HFF-Myc (cell line): ENCODE results near the gene RAN.

Experiments used
- DNase-seq: peaks from one replicate; pipeline ENCODE4 v3.0.0-alpha.2; 2011; ENCODE audit warnings: low read depth; ENCODE audit errors: extremely low read depth
- H3K4me3 ChIP-seq: replicated peaks from 2 replicates; pipeline ENCODE4 v1.5.1; 2011; ENCODE audit warnings: low read depth, mild to moderate bottlenecking, control low read depth, low read length
- TF ChIP-seq, protein P1 (sequence below): IDR thresholded peaks from 2 replicates; pipeline ENCODE4 v1.5.1; 2012; ENCODE audit warnings: mild to moderate bottlenecking, low read depth, low read length, control low read depth; ENCODE audit errors: missing control alignments

The RAN gene

DNA sequence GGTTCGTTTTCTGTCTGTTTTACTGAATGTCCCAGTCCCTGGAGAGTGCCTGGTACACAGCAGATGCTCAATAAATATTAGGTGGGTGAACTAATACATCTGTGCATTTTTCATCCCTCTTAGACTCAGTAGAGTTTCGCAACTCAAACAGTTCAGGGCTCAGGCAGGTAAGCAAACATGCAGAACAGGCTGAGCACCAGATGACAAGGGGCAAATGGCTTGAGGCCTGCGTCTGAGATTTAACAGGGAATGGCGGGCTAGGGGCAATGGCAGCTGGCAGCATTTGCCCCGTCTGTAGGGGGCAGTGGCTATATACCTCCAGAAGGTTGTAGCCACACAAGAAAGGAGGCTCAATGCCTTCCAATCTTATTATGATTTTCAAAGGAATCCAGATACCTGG lies 8.6 kb upstream of the RAN start:
- DNase-seq = no peak
- TF ChIP-seq, protein P1, sequence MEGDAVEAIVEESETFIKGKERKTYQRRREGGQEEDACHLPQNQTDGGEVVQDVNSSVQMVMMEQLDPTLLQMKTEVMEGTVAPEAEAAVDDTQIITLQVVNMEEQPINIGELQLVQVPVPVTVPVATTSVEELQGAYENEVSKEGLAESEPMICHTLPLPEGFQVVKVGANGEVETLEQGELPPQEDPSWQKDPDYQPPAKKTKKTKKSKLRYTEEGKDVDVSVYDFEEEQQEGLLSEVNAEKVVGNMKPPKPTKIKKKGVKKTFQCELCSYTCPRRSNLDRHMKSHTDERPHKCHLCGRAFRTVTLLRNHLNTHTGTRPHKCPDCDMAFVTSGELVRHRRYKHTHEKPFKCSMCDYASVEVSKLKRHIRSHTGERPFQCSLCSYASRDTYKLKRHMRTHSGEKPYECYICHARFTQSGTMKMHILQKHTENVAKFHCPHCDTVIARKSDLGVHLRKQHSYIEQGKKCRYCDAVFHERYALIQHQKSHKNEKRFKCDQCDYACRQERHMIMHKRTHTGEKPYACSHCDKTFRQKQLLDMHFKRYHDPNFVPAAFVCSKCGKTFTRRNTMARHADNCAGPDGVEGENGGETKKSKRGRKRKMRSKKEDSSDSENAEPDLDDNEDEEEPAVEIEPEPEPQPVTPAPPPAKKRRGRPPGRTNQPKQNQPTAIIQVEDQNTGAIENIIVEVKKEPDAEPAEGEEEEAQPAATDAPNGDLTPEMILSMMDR = no peak
- no peak overlapping the region for H3K4me3 ChIP-seq

DNA sequence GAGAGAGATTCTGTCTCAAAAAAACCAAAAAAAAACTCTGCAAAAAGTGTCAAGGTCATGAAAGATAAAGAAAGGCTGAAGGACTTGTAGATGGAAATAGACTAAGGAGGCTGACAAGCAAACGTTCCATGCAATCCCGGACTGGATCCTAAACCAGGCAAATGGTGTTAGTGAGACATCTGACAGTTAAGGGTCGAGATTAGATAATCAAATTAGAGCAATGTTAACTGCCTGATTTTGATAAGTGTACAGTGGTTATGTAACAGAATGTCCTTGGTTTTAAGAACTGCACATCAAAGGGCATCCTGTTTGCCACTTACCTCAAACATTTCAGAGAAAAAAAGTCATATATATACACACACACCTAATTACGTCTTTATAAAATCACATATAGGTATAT lies 3.5 kb upstream of the RAN start:
- H3K4me3 ChIP-seq = no peak overlapping the region
- DNase-seq = no peak
- TF ChIP-seq, protein P1 = no peak

DNA sequence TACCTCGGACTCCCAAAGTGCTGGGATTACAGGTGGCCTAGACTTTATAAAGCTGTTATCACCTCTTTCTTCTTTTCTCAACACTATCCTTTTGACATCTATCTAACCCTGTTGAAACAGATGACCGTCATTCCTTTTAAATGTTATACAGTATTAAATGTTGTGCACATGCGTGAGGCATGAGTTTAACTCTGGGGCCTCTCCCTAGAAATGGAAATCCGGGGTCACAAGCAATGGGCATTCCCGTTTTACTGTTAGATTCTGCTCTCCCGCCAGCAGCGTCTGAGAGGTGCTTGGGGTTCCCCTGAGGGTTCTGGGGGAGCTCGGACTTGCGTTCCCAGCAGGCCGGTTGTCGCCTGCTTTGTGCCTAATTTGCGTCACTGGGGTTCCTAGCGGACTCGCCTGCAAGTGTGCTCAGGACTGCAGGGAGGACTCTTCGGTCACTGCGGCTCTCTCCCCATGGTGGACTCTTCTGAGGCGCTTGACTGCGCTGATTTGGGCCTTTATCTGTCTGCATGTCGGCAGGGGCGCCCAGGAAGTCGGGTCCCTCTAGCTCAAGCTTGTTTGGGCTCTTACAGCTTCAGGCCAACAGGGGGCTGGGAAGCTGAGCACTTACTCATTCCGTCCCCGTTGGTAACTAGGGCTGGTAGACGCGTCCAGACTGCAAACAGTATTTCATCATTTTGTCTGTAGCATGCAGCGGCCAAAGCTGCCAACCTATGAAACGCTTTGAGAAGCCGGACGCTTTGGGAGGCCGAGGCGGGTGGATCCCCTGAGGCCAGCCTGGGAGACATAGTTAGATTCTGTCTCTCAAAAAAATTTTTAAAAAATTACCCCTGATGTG lies 1.2 kb upstream of the RAN start:
- peak overlapping the region; percentile 57 for H3K4me3 ChIP-seq
- peak; percentile 72 for DNase-seq
- TF ChIP-seq, protein P1 = peak; percentile 57

DNA sequence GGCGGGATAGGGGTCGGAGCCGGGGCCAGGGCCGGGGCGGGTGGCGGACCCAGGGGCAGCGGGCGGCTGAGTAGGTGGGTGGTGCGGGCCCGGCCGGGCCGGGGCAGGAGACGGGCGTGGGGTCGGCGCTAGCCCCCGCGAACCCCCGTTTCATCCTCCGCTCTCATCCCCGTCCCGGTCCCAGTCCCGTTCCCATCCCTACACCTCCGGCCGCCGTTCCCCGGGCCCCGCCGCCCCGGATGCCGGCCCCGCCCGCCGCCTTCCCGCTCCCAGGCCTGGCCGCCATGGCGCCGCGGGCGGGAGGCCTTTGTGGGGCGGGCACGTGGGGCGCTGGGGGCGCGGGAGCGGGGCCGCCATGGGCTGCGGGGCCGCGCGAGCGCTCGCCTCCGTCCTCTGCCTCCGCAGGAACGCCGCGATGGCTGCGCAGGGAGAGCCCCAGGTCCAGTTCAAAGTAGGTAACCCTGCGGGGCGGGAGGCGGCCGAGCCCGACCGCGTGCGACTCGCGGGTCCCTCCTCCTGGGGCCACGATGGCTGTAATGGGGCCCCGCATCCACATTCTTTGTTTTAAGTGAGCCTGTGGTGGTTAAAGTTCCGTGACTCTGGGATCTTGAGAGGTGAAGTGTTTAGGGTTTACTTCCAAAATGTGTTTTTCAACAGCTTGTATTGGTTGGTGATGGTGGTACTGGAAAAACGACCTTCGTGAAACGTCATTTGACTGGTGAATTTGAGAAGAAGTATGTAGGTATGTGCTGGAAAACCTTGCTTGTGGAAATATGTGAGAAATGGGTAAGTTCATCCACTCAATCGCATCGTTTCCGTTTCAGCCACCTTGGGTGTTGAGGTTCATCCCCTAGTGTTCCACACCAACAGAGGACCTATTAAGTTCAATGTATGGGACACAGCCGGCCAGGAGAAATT lies 572 bp downstream of the RAN start:
- DNase-seq = no peak
- TF ChIP-seq, protein P1 = no peak
- H3K4me3 ChIP-seq = peak overlapping the region; percentile 97

DNA sequence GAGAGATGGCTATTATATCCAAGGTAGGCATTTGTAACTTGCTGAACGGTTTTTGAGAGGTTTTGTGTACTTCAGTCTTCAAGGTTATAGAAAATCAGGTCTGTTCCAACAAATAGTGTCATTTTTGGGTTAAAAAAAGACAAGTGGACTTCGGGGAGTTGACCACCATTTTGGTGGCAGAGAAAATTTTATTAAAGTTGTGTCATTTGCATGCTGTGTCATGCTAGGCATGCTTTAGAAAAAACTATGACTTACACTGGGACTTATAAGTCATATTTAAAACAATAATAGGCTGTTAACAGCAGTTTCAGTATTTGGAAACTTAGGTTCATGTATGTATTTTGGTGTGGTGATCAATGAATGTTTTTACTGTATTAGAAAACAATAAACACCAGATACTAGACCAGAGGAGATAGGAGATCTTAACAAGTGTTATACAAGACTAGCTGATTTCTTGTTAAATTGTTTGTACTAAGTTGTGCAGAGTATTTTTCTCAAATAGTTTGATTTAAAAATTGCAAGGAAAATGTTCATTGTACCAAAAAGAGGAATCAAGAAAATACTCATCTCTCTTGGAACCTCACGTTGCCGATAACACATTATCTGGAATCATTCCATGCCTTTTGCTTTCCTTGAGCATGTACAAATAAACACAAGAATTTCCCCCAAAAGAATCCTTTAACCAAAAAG lies 1.4 kb downstream of the RAN start:
- DNase-seq = no peak
- peak overlapping the region; percentile 97 for H3K4me3 ChIP-seq
- TF ChIP-seq, protein P1 = no peak

DNA sequence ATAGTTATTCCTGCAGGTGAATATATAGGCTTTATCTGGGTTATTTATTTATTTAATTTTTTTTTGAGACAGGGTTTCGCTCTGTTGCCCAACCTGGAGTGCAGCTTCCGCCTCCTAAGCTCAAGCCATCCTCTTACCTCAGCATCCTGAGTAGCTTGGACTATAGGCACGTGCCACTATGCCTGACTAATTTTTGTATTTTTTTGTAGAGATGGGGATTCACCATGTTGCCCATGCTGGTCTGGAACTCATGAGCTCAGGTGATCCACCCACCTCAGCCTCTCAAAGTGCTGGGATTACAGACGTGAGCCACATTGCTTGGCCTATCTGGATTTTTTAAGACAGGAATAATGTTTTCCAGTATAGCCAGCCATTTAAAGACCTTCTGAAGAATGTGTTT lies 2.0 kb downstream of the RAN start:
- H3K4me3 ChIP-seq = peak overlapping the region; percentile 97
- TF ChIP-seq, protein P1 = no peak
- no peak for DNase-seq
